ENCODE results near the gene LOC101059915.

LOC101059915 gene

GRCh38 chrX:71667328-71668247 lies at the start of gene LOC101059915:
LOC101059915 (plus strand) TSS chrX:71667546.
- no peaks in the 10 kb centered on the region for H3K9me3 Mint-ChIP-seq
- H3K27ac Mint-ChIP-seq, result no peak within 1 kb of the TSS
- no peak within 1 kb of the TSS for H3K4me3 Mint-ChIP-seq
- intact Hi-C loops (cut with micrococcal nuclease), result no loop called here
- H3K4me1 Mint-ChIP-seq (ENCODE audit: low read depth), result peaks cover 32% of the 10 kb centered on the region
- peaks cover 3% of the 10 kb centered on the region for H3K27me3 Mint-ChIP-seq (ENCODE audit: insufficient read depth)
- DNase-seq (ENCODE audit: low spot score), result no peak
- H3K36me3 Mint-ChIP-seq (ENCODE audit: low read depth), result no peaks in the 10 kb centered on the region

GRCh38 chrX:71617742-71618141 lies 49.6 kb upstream of the LOC101059915 start:
- Mint-ChIP-seq H3K9me3 (no peaks in the 10 kb centered on the region), H3K36me3 (ENCODE audit: low read depth) (peaks cover 41% of the 10 kb centered on the region), H3K4me3 (peak overlapping the region; percentile 93), H3K27me3 (ENCODE audit: insufficient read depth) (no peaks in the 10 kb centered on the region), H3K27ac (peak overlapping the region; percentile 97), H3K4me1 (ENCODE audit: low read depth) (peaks cover 85% of the 10 kb centered on the region)
- DNase-seq (ENCODE audit: low spot score), result no peak
- intact Hi-C loops (cut with micrococcal nuclease), result loop anchor here (1.0 to 10.0 kb wide), 5 partner anchors 45 to 503 kb away; partner anchors contain the start of genes IL2RG, MED12, NONO and TAF1

- intact Hi-C loops (cut with micrococcal nuclease), result loop anchor here (1.0 to 10.0 kb wide), 5 partner anchors 44 to 504 kb away; partner anchors contain the start of genes IL2RG, MED12, NONO and TAF1
- Mint-ChIP-seq H3K27ac (peak within 1 kb of the TSS; percentile 97), H3K9me3 (no peaks in the 10 kb centered on the region), H3K4me3 (peak within 1 kb of the TSS; percentile 93), H3K27me3 (ENCODE audit: insufficient read depth) (no peaks in the 10 kb centered on the region), H3K4me1 (ENCODE audit: low read depth) (peaks cover 85% of the 10 kb centered on the region), H3K36me3 (ENCODE audit: low read depth) (peaks cover 35% of the 10 kb centered on the region)
- peak; percentile 64 for DNase-seq (ENCODE audit: low spot score)
Observed at GRCh38 chrX:71618303-71618721, 49.0 kb upstream of the LOC101059915 start, which contains the start of gene CXCR3. CXCR3 (minus strand) TSS chrX:71618511; CDS start chrX:71618449, 62 bp downstream.

GRCh38 chrX:71618787-71619186 lies 48.6 kb upstream of the LOC101059915 start:
- H3K27me3 Mint-ChIP-seq (ENCODE audit: insufficient read depth), result no peaks in the 10 kb centered on the region
- H3K9me3 Mint-ChIP-seq, result no peaks in the 10 kb centered on the region
- intact Hi-C loops (cut with micrococcal nuclease), result loop anchor here (1.0 to 10.0 kb wide), 8 partner anchors 32 to 504 kb away; partner anchors contain the start of genes IL2RG, MED12, NONO and TAF1
- peaks cover 85% of the 10 kb centered on the region for H3K4me1 Mint-ChIP-seq (ENCODE audit: low read depth)
- peak overlapping the region; percentile 93 for H3K4me3 Mint-ChIP-seq
- DNase-seq (ENCODE audit: low spot score), result no peak
- peaks cover 32% of the 10 kb centered on the region for H3K36me3 Mint-ChIP-seq (ENCODE audit: low read depth)
- H3K27ac Mint-ChIP-seq, result peak overlapping the region; percentile 97

- intact Hi-C loops (cut with micrococcal nuclease), result loop anchor here (1.0 to 10.0 kb wide), 7 partner anchors 31 to 504 kb away; partner anchors contain the start of genes IL2RG, MED12, NONO and TAF1
- no peaks in the 10 kb centered on the region for H3K9me3 Mint-ChIP-seq
- H3K27ac Mint-ChIP-seq, result peak overlapping the region; percentile 97
- no peaks in the 10 kb centered on the region for H3K27me3 Mint-ChIP-seq (ENCODE audit: insufficient read depth)
- H3K4me1 Mint-ChIP-seq (ENCODE audit: low read depth), result peaks cover 86% of the 10 kb centered on the region
- peak overlapping the region; percentile 93 for H3K4me3 Mint-ChIP-seq
- H3K36me3 Mint-ChIP-seq (ENCODE audit: low read depth), result peaks cover 32% of the 10 kb centered on the region
- DNase-seq (ENCODE audit: low spot score), result peak; percentile 41
Observed at GRCh38 chrX:71619193-71619592, 48.2 kb upstream of the LOC101059915 start.

DNA sequence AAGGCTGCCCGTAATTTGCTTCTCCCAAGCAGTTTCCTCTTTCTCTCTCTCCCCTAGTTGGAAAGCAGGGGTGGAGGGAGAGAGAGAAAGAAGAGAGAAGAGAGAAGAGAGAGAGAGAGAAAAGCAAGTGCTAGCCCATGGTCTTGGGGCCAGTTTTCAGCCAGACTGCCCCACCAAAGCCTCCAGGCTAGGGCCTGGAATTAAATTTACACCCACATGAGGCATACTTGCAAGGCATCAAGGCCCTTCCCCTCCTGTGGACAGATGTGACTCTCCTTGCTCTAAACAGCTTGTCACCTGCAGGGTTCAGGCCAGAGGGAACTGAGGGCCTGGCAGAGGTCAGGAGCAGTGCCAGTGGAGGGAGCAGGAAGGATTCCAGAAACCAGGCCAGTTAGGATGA lies 47.4 kb upstream of the LOC101059915 start:
- Mint-ChIP-seq H3K4me1 (ENCODE audit: low read depth) (peaks cover 86% of the 10 kb centered on the region), H3K4me3 (peak overlapping the region; percentile 19), H3K27ac (peak overlapping the region; percentile 97), H3K36me3 (ENCODE audit: low read depth) (peaks cover 27% of the 10 kb centered on the region), H3K27me3 (ENCODE audit: insufficient read depth) (no peaks in the 10 kb centered on the region), H3K9me3 (no peaks in the 10 kb centered on the region)
- intact Hi-C loops (cut with micrococcal nuclease), result loop anchor here (1.0 to 10.0 kb wide), 9 partner anchors 30 to 1002 kb away; partner anchors contain the start of genes IL2RG, MED12, NONO and TAF1
- no peak for DNase-seq (ENCODE audit: low spot score)

- H3K27ac Mint-ChIP-seq, result peak overlapping the region; percentile 97
- H3K27me3 Mint-ChIP-seq (ENCODE audit: insufficient read depth), result no peaks in the 10 kb centered on the region
- H3K4me3 Mint-ChIP-seq, result no peak overlapping the region
- H3K9me3 Mint-ChIP-seq, result no peaks in the 10 kb centered on the region
- peaks cover 72% of the 10 kb centered on the region for H3K4me1 Mint-ChIP-seq (ENCODE audit: low read depth)
- intact Hi-C loops (cut with micrococcal nuclease), result loop anchor here (1.0 to 5.0 kb wide), 4 partner anchors 13 to 1001 kb away; no protein-coding TSS in a partner anchor
- peaks cover 15% of the 10 kb centered on the region for H3K36me3 Mint-ChIP-seq (ENCODE audit: low read depth)
- DNase-seq (ENCODE audit: low spot score), result no peak
Observed at GRCh38 chrX:71621603-71622002, 45.7 kb upstream of the LOC101059915 start.

DNA sequence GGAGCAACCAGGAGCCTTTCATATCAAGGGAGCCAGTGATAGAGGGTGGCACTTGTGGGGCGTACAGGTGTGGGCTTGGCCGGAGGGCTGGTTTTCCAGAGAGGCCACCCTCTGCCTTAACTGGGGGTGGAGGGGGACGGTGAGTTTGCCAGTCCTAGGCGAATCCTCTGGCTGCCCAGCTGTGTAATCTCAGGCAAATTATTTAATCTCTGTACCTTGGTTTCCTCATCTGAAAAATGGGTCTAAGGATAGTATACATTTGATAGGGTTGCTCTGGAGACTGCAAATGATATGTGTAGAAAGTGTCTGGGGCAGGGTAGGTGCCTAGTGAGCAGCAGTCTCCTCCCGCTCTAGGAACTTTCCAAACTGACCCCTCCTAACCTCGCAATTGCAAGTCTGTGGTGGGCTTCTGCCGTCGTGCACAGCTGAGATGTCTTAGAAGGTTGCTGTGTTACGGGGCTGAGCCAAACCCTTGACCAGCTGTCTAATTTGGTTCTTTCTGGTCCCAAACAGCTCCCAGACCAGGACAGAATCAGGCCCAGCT lies 45.2 kb upstream of the LOC101059915 start:
- Mint-ChIP-seq H3K4me1 (ENCODE audit: low read depth) (peaks cover 67% of the 10 kb centered on the region), H3K4me3 (no peak overlapping the region), H3K27me3 (ENCODE audit: insufficient read depth) (no peaks in the 10 kb centered on the region), H3K36me3 (ENCODE audit: low read depth) (peaks cover 14% of the 10 kb centered on the region), H3K27ac (peak overlapping the region; percentile 97), H3K9me3 (no peaks in the 10 kb centered on the region)
- no peak for DNase-seq (ENCODE audit: low spot score)
- intact Hi-C loops (cut with micrococcal nuclease), result loop anchor here (1.0 to 5.0 kb wide), 4 partner anchors 13 to 1000 kb away; no protein-coding TSS in a partner anchor

GRCh38 chrX:71622576-71623450 lies 44.5 kb upstream of the LOC101059915 start:
- Mint-ChIP-seq H3K9me3 (no peaks in the 10 kb centered on the region), H3K27me3 (ENCODE audit: insufficient read depth) (no peaks in the 10 kb centered on the region), H3K4me3 (peak overlapping the region; percentile 70), H3K4me1 (ENCODE audit: low read depth) (peaks cover 60% of the 10 kb centered on the region), H3K27ac (peak overlapping the region; percentile 97), H3K36me3 (ENCODE audit: low read depth) (peaks cover 9% of the 10 kb centered on the region)
- peak; percentile 65 for DNase-seq (ENCODE audit: low spot score)
- intact Hi-C loops (cut with micrococcal nuclease), result loop anchor here (1.0 to 5.0 kb wide), 4 partner anchors 14 to 999 kb away; no protein-coding TSS in a partner anchor

- H3K4me1 Mint-ChIP-seq (ENCODE audit: low read depth), result peaks cover 51% of the 10 kb centered on the region
Observed at GRCh38 chrX:71623714-71624113, 43.6 kb upstream of the LOC101059915 start.

DNA sequence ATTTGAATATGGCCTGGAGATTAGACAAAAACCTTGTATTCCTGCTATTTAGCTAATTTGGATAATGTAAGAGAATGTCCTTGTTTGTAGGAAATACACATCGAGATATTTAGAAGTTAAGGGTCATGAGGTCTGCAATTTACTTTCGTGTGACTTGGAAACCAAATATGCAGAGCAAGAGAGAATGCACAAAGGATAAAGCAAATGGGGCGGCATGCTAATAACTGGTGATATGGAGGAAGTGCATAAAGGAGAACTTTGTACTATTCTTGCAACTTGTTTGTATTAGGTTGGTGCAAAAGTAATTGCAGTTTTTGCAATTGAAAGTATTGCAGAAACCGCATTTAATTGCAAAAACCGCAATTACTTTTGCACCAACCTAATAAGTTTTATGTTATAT lies 41.9 kb upstream of the LOC101059915 start:
- no peaks in the 10 kb centered on the region for H3K36me3 Mint-ChIP-seq (ENCODE audit: low read depth)
- H3K9me3 Mint-ChIP-seq, result no peaks in the 10 kb centered on the region
- H3K4me1 Mint-ChIP-seq (ENCODE audit: low read depth), result peaks cover 41% of the 10 kb centered on the region
- no peak for DNase-seq (ENCODE audit: low spot score)
- no peaks in the 10 kb centered on the region for H3K27me3 Mint-ChIP-seq (ENCODE audit: insufficient read depth)
- H3K27ac Mint-ChIP-seq, result no peak overlapping the region
- no peak overlapping the region for H3K4me3 Mint-ChIP-seq
- intact Hi-C loops (cut with micrococcal nuclease), result no loop called here

More at GRCh38 chrX:71623714-71624113, 43.6 kb upstream of the LOC101059915 start:
- Mint-ChIP-seq H3K27ac (peak overlapping the region; percentile 97), H3K9me3 (no peaks in the 10 kb centered on the region), H3K27me3 (ENCODE audit: insufficient read depth) (no peaks in the 10 kb centered on the region), H3K36me3 (ENCODE audit: low read depth) (peaks cover 4% of the 10 kb centered on the region), H3K4me3 (peak overlapping the region; percentile 70)
- intact Hi-C loops (cut with micrococcal nuclease), result loop anchor here (2.0 to 5.0 kb wide), 3 partner anchors 15 to 999 kb away; no protein-coding TSS in a partner anchor
- no peak for DNase-seq (ENCODE audit: low spot score)

DNA sequence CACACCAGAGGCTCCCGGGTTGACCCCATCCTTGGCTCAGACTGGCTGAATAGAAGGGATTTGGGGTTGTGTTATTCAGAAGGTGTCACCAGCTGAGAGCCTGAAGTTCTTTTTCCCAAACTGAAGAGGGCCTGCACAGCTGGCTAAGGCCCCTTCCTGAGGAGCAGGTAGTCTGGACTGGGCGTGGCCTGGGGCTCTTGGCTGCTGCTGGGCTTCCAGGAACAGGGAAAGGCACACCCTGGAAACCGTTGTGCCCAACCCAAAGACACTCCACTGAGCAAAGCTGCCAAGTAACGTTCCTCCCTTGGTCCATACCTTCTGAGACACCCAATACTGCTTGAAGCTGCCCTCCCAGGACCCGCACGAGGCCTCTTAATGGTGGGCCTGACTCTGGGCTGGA lies 40.8 kb upstream of the LOC101059915 start:
- H3K4me1 Mint-ChIP-seq (ENCODE audit: low read depth), result peaks cover 36% of the 10 kb centered on the region
- no peak for DNase-seq (ENCODE audit: low spot score)
- no peak overlapping the region for H3K27ac Mint-ChIP-seq
- no peaks in the 10 kb centered on the region for H3K27me3 Mint-ChIP-seq (ENCODE audit: insufficient read depth)
- intact Hi-C loops (cut with micrococcal nuclease), result no loop called here
- H3K4me3 Mint-ChIP-seq, result no peak overlapping the region
- H3K36me3 Mint-ChIP-seq (ENCODE audit: low read depth), result no peaks in the 10 kb centered on the region
- H3K9me3 Mint-ChIP-seq, result no peaks in the 10 kb centered on the region
